Measurements from ENCODE around the gene CSF1. TPM values are rescaled to one million over a fixed set of nuclear protein-coding genes. Genes with fewer than 3 reads are reported as not detected.

Gene CSF1, protein sequence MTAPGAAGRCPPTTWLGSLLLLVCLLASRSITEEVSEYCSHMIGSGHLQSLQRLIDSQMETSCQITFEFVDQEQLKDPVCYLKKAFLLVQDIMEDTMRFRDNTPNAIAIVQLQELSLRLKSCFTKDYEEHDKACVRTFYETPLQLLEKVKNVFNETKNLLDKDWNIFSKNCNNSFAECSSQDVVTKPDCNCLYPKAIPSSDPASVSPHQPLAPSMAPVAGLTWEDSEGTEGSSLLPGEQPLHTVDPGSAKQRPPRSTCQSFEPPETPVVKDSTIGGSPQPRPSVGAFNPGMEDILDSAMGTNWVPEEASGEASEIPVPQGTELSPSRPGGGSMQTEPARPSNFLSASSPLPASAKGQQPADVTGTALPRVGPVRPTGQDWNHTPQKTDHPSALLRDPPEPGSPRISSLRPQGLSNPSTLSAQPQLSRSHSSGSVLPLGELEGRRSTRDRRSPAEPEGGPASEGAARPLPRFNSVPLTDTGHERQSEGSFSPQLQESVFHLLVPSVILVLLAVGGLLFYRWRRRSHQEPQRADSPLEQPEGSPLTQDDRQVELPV
- 13.6 and 60.3 TPM in 2 replicates for total RNA-seq (ENCODE audit: low replicate concordance)

DNA sequence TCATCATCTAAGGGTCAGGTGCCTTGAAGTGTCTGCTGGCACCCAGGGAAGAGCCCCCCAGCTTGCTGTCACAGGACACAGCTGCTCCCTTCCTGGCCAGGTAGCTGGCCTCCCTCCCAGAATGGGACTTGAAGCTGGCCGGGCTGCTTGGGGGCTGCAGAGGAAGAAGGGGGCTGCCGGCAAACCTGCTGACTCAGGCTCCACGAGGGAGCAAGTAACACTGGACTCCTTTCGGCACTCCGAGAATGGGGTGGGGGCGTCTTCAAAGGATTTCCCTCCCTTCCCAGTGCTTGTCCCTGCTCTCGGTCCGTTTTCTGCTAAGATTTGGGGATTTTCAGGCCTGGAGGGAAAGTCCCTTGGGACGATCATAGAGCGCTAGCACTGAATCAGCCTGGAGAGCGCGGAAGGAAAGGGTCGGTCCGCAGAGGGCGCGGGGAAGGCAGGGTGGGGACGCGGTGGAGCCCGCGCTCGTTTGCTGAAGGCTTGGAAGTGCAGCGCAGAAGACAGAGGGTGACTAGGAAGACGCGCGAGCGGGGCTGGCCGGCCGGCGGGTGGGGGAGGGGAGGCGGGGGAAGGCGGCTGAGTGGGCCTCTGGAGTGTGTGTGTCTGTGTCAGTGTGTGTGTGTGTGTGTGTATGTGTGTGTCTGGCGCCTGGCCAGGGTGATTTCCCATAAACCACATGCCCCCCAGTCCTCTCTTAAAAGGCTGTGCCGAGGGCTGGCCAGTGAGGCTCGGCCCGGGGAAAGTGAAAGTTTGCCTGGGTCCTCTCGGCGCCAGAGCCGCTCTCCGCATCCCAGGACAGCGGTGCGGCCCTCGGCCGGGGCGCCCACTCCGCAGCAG is at the start of gene CSF1:
Gene CSF1, plus strand, starts transcription at position 727 of the 840 bp plus-strand sequence. CDS start 175 bp downstream, outside the sequence.

Other genes with a start within 250 kb of the CSF1 start
- 8.0 and 15.0 TPM in 2 replicates for gene GSTM2, start 242.8 kb upstream of the CSF1 start, total RNA-seq (ENCODE audit: low replicate concordance)
- gene GSTM1, start 223.0 kb upstream of the CSF1 start, total RNA-seq (ENCODE audit: low replicate concordance) = 6.1 and 8.8 TPM in 2 replicates
- 0.60 and 9.0 TPM in 2 replicates for gene GSTM5, start 198.6 kb upstream of the CSF1 start, total RNA-seq (ENCODE audit: low replicate concordance)
- 37.6 and 107 TPM in 2 replicates for gene GSTM3, start 169.8 kb upstream of the CSF1 start, total RNA-seq (ENCODE audit: low replicate concordance)
- not detected in 2 replicates for gene EPS8L3, start 146.9 kb upstream of the CSF1 start, total RNA-seq (ENCODE audit: low replicate concordance)
- 58.8 and 59.9 TPM in 2 replicates for gene AHCYL1, start 73.9 kb downstream of the CSF1 start, total RNA-seq (ENCODE audit: low replicate concordance)
- 35.9 and 61.7 TPM in 2 replicates for gene STRIP1, start 123.8 kb downstream of the CSF1 start, total RNA-seq (ENCODE audit: low replicate concordance)
- gene ALX3, start 159.8 kb downstream of the CSF1 start, total RNA-seq (ENCODE audit: low replicate concordance) = not detected in 2 replicates
- not detected in 2 replicates for gene UBL4B, start 201.6 kb downstream of the CSF1 start, total RNA-seq (ENCODE audit: low replicate concordance)
- gene SLC6A17, start 239.6 kb downstream of the CSF1 start, total RNA-seq (ENCODE audit: low replicate concordance) = under 0.01 and 0.82 TPM in 2 replicates

Data from smooth muscle cell of the coronary artery (primary cell).